LNCaP clone FGC (cell line): ENCODE data around the gene ATRN.

ENCODE experiments used
- DNase-seq: peaks from one replicate; pipeline ENCODE4 v3.0.0-alpha.2; 2011; ENCODE audit warnings: low read depth
- H3K4me3 ChIP-seq: 2 replicates; pipeline ENCODE4 v1.5.1; 2011; ENCODE audit warnings: mild to moderate bottlenecking, low read depth, low read length, control low read depth
- TF ChIP-seq, protein P1 (sequence below): IDR thresholded peaks from 2 replicates; pipeline ENCODE4 v1.5.1; 2012; ENCODE audit warnings: mild to moderate bottlenecking; ENCODE audit not compliant: control insufficient read depth, insufficient read depth; ENCODE audit errors: extremely low read depth

The ATRN gene

DNA sequence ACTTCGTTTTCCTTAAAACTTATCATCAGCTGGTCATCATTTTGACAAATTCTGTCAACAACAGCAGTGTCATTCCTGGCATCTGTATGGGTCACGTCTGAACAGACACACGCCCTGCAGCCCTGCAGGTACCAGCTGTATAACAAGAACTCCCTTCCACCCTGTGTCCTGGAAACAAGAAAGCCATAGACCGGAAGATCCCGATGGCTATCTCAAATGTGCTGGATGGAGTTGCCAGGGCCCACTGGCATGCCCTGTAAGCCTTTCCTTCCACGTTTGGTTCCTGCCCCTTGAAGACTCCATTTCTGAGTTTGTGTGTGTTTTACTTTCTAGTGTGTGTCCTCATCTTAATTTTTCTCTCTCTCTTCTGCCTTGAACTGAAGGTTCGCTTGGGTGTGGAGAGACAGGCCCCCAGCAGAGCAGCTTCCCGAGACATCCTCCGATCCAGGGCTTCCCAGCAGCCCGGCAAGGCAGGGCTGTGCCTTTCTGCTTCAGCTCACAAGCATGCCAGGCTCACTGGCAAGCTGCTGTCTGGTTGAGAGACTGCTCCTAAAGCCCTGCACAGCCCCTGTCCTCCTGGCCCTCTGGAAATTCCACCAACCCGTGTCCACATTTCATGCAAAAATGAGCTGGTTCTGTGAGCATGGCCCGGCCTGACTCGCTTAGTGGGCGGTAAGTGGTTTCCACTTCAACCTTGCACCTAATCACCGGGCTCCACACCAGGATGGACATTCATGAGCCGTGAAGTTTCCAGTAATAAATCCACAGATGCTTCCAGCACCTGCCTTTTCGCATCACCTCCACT, 183.7 kb downstream of the ATRN start:
- no peak for DNase-seq
- TF ChIP-seq, protein P1, sequence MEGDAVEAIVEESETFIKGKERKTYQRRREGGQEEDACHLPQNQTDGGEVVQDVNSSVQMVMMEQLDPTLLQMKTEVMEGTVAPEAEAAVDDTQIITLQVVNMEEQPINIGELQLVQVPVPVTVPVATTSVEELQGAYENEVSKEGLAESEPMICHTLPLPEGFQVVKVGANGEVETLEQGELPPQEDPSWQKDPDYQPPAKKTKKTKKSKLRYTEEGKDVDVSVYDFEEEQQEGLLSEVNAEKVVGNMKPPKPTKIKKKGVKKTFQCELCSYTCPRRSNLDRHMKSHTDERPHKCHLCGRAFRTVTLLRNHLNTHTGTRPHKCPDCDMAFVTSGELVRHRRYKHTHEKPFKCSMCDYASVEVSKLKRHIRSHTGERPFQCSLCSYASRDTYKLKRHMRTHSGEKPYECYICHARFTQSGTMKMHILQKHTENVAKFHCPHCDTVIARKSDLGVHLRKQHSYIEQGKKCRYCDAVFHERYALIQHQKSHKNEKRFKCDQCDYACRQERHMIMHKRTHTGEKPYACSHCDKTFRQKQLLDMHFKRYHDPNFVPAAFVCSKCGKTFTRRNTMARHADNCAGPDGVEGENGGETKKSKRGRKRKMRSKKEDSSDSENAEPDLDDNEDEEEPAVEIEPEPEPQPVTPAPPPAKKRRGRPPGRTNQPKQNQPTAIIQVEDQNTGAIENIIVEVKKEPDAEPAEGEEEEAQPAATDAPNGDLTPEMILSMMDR = no peak
- H3K4me3 ChIP-seq = no peak overlapping the region

GRCh38 chr20:3655131-3655405, 184.2 kb downstream of the ATRN start:
- no peak overlapping the region for H3K4me3 ChIP-seq
- TF ChIP-seq, protein P1 = no peak
- DNase-seq = no peak

DNA sequence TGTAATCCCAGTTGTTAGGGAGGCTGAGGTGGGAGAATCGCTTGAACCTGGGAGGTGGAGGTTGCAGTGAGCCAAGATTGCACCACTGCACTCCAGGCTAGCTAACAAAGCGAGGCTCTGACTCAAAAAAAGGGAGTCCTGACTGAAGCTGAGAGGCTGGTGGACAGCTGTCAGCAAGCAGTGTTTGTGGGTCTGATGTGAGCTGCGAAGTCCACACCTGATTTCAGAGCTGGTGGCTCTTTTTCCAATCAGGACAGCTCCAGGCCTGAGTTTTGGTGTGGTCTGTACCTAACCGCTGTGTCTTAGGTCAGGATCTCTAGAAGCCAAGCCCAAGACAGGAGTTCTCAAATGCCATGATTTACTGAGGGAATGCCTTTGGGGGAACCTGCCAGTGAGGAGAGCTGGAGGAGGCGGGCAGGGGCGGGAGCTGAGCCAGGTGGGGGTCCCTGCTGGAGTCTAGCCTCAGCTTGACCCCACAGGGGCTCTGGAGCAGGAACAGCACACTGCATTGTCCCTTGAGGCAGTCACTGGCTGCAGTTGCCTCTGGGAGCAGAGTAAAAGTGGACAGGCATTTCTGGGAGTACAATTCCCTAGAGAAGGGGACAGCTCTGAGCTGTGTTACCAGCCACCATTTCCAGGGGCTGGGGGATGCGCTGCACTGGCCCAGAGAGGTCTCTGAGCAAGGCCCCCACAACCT, 187.3 kb downstream of the ATRN start:
- DNase-seq = no peak
- TF ChIP-seq, protein P1 = no peak
- H3K4me3 ChIP-seq = no peak overlapping the region

GRCh38 chr20:3658716-3659491, 188.1 kb downstream of the ATRN start:
- TF ChIP-seq, protein P1 = no peak
- DNase-seq = no peak
- H3K4me3 ChIP-seq = no peak overlapping the region

- H3K4me3 ChIP-seq = no peak overlapping the region
- TF ChIP-seq, protein P1 = no peak
- DNase-seq = no peak
These were observed 188.9 kb downstream of the ATRN start for GRCh38 chr20:3659492-3660261.

DNA sequence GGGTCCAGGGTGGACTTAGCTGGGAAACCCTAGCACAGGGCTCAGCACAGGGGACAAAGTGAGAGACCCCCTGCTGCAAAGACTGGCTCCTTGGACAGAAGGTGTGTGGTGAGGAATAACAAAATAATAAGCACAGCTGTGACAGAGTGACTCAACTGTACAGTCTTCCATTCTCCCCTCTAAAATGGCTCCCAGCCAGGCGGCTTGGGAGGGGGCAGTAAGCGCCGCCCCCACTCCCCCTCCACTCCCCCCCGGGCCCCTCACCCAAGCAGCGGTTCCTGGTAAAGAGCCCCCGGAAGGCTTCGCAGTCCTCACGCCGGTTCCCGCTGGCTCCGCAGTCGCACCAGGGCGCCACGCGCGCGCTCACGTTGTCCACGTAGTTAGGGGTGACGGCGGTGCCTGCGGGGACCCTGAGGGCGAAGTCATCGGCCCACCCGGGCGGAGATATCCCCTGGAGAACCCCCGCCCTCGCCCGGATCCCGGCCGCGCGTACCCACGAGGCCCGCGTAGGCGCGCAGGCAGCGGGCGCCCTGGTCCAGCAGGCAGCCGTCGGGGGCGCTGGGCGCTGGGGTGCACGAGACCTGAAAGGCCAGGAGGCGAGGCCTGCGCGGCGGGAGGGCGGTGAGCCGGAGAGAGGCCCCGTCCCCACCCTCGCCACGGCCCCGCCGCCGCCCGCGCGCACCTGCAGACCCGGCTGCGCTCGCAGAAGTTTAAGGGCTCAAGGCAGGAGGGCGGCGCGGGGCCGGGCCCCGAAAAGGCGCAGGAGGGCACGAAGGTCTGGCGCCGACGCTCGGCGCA, 189.6 kb downstream of the ATRN start:
- DNase-seq = no peak
- H3K4me3 ChIP-seq = no peak overlapping the region
- TF ChIP-seq, protein P1 = no peak
